HG03135 (cell line): ENCODE data around the gene TCTN3.
A peak's percentile ranks its signal among the peaks of the same experiment; 100 is the strongest.
"Not testable (repeated sequence)": the region's sequence is repeated elsewhere in the genome, so short reads cannot be mapped to it uniquely, and the experiment has no call there.

Source experiments
- ATAC-seq: cut with Tn5 transposase; IDR thresholded peaks from one replicate; pipeline ENCODE4 v1.9.1; 2021; ENCODE audit warnings: mild to moderate bottlenecking, moderate library complexity; ENCODE audit not compliant: unreplicated experiment

Gene TCTN3

GRCh38 chr10:95691281-95691680 lies 2.4 kb downstream of the TCTN3 start:
- ATAC-seq, result no peak

- ATAC-seq, result no peak
These were observed 5.1 kb downstream of the TCTN3 start for GRCh38 chr10:95688648-95689047.

- no peak for ATAC-seq
These were observed 9.8 kb downstream of the TCTN3 start for GRCh38 chr10:95683966-95684365.

GRCh38 chr10:95675403-95676116 lies 18.2 kb downstream of the TCTN3 start:
- no peak for ATAC-seq

- ATAC-seq, result no peak
These were observed 19.1 kb downstream of the TCTN3 start for GRCh38 chr10:95674643-95675042.

- ATAC-seq, result not testable (repeated sequence)
These were observed 21.1 kb downstream of the TCTN3 start for GRCh38 chr10:95672641-95673040.

GRCh38 chr10:95664543-95664942 lies 29.2 kb downstream of the TCTN3 start:
- ATAC-seq, result no peak

GRCh38 chr10:95663496-95663895 lies 30.2 kb downstream of the TCTN3 start:
- ATAC-seq, result no peak

GRCh38 chr10:95661818-95662217 lies 31.9 kb downstream of the TCTN3 start:
- ATAC-seq, result no peak

- ATAC-seq, result no peak
These were observed 33.4 kb downstream of the TCTN3 start for GRCh38 chr10:95660283-95660682.

- no peak for ATAC-seq
These were observed 36.5 kb downstream of the TCTN3 start for GRCh38 chr10:95657250-95657649.

- ATAC-seq, result peak; percentile 89
These were observed 37.2 kb downstream of the TCTN3 start, which contains the start of gene ALDH18A1 for GRCh38 chr10:95656291-95657164. TSS of gene ALDH18A1 (minus strand) at chr10:95656711. CDS start at chr10:95653377, 3,334 bp downstream.

GRCh38 chr10:95655571-95656290 lies 38.0 kb downstream of the TCTN3 start:
- peak; percentile 14 for ATAC-seq

GRCh38 chr10:95653895-95654294 lies 39.8 kb downstream of the TCTN3 start:
- ATAC-seq, result no peak

GRCh38 chr10:95651346-95652060 lies 42.2 kb downstream of the TCTN3 start:
- no peak for ATAC-seq

GRCh38 chr10:95650232-95650631 lies 43.5 kb downstream of the TCTN3 start:
- no peak for ATAC-seq

- no peak for ATAC-seq
These were observed 45.6 kb downstream of the TCTN3 start for GRCh38 chr10:95648138-95648537.

- ATAC-seq, result no peak
These were observed 47.6 kb downstream of the TCTN3 start for GRCh38 chr10:95646160-95646559.

- no peak for ATAC-seq
These were observed 48.8 kb downstream of the TCTN3 start for GRCh38 chr10:95644901-95645300.

GRCh38 chr10:95640891-95641315 lies 52.8 kb downstream of the TCTN3 start:
- no peak for ATAC-seq

- no peak for ATAC-seq
These were observed 55.8 kb downstream of the TCTN3 start for GRCh38 chr10:95637911-95638310.
